NCI-H69 (cell line): ENCODE measurements around the gene RPUSD1.
A peak's percentile ranks its signal among the peaks of the same experiment; 100 is the strongest.
"Not testable (repeated sequence)": the region's sequence is repeated elsewhere in the genome, so short reads cannot be mapped to it uniquely, and the experiment has no call there.

Source experiments
- DNase-seq: peaks from one replicate; lab custom pipeline; 2025; lab: John Stamatoyannopoulos, UW

Gene RPUSD1

DNA sequence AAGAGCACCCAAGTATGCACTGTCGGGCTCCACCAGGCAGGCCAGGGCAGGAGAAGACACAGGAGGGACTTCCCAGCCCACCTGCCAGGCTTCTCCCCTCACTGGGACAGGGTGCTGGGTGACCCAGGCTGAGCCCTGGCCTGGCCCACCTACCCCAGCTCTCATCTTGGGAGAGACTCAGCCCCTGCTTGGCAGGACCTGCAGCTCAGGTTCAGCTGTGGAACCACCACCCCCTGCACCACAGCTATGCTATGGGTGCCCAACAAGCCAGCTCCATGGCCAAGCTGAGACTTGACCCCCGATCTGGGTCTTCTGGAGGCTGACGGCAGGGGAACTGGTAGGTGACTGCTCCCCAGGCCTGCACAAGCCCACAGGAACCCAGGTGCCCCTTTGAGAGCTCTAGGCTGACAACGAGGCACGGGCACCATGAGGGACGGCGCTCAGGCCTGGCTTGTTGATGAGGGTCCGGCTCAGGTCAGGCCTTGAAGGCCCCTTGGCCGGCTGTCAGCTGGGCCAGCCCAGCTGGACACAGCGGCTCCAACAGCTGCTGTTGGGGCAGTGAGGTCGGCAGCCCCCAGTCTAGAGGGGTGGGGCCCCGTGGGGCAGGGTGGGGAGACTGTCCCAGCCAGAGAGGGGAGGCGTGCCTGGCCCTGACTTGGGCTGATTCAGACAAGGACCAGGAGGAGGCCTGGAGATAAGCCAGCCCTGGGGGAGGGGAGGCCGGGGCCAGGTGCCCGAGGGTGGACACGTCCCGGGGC lies 4.6 kb downstream of the RPUSD1 start:
- no peak for DNase-seq

GRCh38 chr16:782766-783403 lies 5.3 kb downstream of the RPUSD1 start:
- DNase-seq: peak; percentile 97

DNA sequence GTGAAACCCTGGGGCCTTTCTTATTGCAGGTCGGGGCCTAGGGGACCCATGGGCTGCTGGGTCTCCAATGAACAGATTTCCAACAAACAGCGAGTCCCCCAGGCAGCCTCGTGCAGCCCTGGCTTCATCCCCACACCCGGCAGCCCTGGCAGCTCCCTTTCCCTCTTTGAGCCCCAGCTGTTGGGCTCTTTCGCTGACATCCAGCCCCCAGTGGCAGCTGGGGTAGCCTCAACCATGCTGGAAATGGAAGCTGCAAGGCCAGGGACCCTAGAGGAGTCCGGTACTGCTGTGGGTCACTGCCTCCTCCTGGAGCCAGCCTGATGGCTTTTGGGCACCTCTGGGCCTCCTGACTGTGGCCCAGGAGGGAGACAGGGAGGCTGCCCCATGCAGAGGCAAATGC lies 5.9 kb downstream of the RPUSD1 start:
- peak; percentile 58 for DNase-seq

GRCh38 chr16:781346-782010 lies 6.7 kb downstream of the RPUSD1 start:
- no peak for DNase-seq

GRCh38 chr16:780296-780695 lies 7.9 kb downstream of the RPUSD1 start:
- DNase-seq: no peak

GRCh38 chr16:779561-779960 lies 8.6 kb downstream of the RPUSD1 start:
- DNase-seq: no peak

GRCh38 chr16:778909-779527 lies 9.2 kb downstream of the RPUSD1 start:
- no peak for DNase-seq

DNA sequence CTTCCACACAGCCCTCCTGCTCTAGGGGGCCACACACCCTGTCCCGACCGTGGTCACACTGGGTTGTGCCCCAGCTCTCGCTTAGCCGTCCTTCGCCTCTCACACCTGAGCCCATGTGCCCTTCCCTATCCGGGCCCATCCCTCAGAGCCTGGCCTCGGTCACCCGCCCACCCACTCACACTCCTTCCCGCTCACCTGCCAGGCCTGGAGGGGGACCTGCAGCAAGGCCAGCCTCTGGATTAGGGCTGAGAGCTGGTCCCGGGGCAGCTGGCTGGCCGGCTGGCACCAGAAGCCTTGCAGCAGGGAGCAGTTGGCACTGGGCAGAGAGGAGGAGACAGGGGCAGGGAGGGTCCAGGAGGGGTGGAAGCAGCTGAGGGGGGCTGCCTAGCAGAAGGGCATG lies 9.7 kb downstream of the RPUSD1 start:
- no peak for DNase-seq

GRCh38 chr16:777826-778225 lies 10.4 kb downstream of the RPUSD1 start:
- no peak for DNase-seq

- DNase-seq: no peak
These were observed 11.4 kb downstream of the RPUSD1 start for GRCh38 chr16:776824-777223.

GRCh38 chr16:776298-776697 lies 11.9 kb downstream of the RPUSD1 start:
- not testable (repeated sequence) for DNase-seq

GRCh38 chr16:775236-775796 lies 12.9 kb downstream of the RPUSD1 start:
- DNase-seq: no peak

DNA sequence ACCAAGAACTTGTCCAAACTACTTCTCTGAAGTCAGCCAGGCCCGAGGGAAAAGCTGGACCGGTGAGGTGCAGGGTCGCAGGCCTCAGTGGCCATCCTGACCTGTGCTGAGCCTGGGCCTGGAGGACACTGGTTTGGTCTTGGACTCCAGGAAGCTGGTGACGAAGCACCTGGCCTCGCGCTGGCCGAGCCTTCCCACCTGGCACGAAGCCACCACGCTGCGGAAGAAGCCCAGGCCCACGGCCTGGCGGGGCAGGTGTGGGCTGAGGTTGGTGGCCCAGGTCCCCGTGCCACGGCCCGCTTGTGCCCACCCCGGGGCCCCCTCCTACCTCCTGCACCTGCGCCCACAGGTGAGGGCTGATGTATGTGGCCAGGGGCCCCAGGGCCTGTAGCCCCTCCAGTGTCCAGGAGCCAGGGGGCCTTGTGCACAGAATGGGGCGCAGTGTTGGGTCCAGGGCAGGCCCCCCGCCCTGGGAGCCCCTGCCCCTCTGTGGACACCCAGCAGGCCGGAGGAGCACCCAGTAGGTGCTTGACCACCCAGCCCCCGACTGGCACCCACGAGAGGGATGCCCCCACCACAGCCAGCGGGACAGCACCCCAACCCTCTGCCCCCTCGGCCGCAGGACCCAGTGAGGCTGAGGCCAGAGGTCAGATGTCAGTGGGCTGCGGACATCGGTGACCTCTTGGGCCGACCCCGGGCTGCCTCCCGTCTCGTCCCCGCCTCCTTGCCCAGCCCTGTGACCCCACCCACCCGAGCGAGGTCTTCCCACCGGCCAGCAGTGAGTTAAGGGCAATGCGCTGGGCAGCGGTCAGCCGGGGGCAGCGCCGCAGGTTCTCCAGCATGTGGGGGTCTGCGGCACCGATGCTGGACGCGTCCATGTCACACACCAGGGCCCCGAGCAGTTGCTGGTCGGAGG lies 13.8 kb downstream of the RPUSD1 start:
- DNase-seq: no peak

DNA sequence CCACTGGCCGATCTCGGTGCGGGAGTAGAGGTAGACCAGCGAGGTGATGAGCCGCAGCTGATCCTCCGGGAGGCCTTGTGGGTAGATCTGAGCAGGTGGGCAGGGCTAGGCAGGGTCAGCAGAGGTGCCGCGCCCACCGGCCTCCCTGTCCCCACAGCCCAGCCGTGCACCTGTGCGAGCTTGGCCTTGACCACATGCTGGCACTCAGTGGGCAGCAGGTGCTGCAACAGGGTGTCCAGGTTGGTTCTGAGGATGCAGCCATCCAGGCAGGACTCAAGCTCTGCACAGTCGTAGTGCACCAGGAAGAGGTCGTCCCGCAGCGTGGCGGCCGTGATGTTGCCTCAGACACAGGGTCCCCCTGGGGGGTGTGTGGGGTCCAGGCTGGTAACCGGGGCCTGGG lies 15.2 kb downstream of the RPUSD1 start:
- DNase-seq: no peak

- no peak for DNase-seq
These were observed 17.8 kb downstream of the RPUSD1 start for GRCh38 chr16:770411-770810.

DNA sequence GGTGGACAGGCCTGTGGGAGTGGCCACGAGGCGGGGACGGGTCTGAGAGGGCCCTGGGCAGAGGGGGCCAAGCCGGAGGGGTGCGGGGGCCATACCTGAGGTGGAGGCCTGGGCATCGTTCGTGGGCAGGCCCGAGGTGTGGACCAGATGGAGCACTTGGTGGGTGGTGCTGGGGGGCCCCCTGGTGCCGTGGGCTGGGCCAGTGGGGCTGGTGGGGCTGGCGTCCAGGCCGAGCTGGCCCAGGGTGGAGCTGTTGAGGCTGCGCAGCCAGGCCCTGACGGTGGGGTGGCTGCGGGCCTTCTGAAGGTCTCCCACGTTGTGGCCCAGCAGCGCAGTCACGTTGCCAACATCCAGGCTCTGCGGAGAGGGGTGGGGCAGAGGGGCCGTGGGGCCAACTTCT lies 18.2 kb downstream of the RPUSD1 start:
- DNase-seq: no peak

DNA sequence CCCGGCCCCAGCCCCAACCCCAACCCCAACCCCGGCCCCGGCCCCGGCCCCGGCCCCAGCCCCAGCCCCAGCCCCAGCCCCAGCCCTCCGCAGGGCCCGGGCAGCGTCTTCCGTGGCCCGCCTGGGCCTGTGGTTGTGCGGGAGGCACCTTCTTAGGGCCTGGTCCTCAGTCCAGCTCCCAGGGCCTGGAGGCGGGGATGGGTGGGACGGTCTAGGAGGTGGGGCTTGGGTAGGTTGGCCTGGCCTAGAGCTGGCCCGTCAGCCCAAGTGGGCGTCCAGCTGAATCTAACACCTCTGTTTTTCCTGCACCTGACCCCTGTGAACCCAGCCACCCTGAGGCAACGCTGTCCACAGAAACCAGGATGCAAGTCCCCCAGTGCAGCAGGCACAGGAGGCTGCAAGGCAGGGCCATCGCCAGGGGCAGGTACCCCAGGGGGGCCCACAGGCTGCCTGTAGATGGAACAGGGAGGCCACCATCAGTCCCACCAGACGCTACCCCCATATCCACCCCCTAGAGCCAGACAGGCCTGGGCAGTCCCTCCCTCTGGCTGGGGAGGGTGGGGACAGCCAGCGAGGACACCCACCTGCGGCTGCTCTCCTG lies 18.9 kb downstream of the RPUSD1 start:
- no peak for DNase-seq

- DNase-seq: no peak
These were observed 19.8 kb downstream of the RPUSD1 start for GRCh38 chr16:768428-768827.

DNA sequence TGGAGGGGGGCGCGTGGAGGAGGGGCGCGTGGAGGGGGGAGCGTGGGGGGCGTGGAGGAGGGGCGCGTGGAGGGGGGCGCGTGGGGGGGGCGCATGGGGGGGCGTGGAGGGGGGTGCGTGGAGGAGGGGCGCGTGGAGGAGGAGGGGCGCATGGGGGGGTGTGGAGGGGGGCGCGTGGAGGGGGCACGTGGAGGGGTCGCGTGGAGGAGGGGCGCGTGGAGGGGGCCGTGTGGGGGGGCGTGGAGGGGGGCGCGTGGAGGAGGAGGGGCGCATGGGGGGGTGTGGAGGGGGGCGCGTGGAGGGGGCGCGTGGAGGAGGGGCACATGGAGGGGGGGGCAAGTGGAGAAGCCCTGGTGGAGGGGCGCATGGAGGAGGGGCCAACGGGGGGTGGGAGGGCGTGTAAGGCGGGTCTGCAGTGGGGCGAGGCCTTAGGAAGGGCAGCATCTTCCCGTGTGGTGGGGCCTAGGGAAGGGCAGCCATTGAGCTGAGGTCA lies 20.4 kb downstream of the RPUSD1 start:
- DNase-seq: no peak

DNA sequence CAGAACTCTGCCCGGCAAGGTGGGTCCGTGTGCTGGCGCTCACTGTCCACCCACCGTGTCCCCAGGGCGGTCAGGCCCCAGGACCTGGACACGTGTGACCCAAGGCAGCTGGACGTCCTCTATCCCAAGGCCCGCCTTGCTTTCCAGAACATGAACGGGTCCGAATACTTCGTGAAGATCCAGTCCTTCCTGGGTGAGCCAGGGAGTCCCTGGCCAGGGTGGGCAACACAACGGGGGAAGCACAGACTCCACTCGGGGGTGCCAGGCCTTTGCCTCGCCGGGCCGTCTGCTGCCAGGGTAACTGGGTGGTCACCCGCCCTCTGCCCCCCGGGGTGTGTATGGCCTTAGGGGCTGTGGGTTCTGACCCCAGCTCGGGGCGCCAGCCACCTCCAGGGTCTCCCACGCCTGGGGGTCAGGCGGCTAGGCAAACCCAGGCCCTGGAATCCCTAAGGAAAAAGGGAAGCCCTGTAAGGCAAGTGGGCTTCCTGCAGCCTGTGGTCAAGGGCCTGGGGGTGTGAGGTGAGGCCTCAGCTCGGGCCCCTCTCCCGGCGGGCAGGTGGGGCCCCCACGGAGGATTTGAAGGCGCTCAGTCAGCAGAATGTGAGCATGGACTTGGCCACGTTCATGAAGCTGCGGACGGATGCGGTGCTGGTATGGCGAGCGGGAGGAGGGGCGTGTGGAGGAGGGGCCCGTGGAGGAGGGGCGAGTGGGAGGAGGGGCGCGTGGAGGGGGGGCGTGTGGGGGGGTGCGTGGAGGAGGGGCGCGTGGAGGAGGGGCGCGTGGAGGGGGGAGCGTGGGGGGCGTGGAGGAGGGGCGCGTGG lies 21.2 kb downstream of the RPUSD1 start:
- DNase-seq: no peak
